ENCODE results near the gene ZNF783. TPM values are rescaled to one million over a fixed set of nuclear protein-coding genes. Genes with fewer than 3 reads are reported as not detected.
"Not testable (repeated sequence)": the region's sequence is repeated elsewhere in the genome, so short reads cannot be mapped to it uniquely, and the experiment has no call there.

Gene ZNF783
- total RNA-seq, result 8.5 TPM

DNA sequence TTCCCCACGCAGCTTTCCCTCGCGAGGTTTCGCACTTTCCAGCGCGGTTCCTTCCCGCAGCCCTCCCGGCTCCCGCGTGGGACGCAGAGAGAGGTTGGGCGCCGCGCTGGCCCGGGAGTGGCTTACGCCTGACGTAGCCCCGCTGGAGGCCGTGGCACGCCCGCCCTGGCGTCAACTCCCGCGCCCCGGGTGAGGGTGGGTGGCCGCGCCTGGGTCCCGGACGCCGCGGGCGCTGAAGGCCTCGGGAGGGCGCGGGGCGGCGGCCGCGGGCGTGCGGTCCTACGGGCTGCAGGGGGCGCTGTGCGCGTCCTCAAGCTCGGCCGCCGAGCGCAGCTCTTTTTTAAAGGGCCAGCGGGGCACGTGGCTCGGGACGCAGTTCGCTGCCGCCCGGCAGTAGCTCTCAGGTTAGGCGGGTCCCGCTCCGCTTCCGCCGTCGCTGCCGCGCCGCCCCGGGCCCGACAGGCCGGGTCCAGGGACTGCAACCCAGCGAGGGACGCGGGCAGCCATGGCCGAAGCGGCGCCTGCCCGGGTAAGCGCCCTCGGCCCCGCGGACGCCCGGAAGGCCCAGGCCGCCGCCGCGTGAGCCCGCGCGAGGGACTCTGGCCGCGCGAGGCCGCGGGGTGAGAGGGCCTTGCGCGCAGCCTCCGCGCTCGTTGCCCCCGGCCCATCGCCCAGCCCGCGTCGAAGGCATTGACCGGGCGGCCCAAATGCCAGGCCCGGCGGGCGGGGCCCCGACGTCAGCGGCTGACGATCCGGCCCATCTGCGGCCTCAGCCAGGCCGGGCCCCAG is at the start of gene ZNF783:
Gene ZNF783, plus strand, starts transcription at position 368 of the 789 bp plus-strand sequence. Its CDS starts 138 bp downstream, at position 506.
- peak; percentile 94 for DNase-seq

DNA sequence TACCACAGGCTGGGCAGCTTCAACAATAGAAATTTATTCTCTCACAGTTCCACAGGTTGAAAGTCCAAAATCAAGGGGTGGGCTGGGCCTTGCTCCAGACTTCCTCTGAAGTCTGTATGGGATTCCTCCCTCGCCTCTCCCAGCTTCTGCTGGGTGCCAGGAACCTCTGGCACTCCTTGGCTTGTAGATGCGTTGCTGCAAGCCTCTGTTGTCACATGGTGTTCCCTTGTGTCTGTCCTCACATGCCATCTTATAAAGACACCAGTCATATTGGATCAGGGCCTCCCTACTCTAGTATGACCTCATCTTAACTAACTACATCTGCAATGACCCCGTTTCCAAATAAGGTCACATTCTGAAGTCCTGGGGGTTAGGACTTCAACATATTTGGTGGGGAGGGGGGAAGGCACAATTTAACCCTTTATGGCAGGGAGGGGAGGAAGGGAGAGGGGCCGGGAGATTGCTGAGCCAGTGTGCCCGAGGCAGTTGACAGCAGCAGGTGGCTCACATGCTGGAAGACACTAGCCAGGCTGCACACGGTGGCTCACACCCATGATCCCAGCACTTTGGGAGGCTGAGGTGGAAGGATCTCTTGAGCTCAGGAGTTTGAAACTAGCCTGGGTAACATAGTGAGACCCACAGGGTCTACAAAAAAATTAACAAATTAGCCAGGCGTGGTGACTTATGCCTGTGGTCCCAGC is 47.8 kb upstream of the ZNF783 start:
- DNase-seq, result no peak

DNA sequence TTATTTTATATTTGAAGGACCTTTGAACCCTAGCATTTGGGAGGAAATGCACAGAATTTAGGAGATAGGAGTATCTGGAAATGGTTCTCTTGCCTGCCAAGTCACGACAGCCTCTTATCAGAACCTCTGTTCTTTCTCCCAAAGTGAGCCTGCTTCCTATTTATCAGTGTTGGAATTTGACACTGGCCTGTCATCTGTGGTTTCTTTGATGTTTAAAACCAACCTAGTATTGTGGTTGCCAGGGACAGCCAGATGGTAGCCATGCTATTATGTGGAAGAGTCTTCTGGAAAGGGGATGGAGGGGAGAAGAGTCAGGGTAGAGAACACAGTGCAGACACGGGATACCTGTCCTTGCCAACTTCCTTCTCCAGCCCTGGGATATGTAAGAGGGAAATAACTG is 45.6 kb upstream of the ZNF783 start:
- no peak for DNase-seq

DNA sequence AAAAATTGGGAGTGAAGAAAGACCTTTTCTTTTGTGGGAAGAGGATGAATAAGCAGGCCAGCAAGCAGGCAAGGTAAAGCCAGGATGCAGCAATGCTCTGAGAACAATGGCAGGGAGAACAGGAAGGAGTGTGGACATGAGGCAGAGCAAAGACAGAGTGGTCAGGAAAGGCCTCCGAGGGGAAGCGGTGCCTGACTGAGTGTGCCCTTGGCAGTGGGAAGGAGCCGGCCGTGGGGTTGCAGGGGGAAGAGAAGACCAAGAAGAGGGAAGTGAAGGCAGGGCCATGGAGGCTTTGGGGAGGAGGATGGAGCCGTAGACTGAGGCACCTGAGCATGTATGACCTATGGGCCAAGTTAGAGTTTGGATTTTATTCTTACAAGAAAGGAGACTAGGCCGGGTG is 44.4 kb upstream of the ZNF783 start:
- no peak for DNase-seq

DNA sequence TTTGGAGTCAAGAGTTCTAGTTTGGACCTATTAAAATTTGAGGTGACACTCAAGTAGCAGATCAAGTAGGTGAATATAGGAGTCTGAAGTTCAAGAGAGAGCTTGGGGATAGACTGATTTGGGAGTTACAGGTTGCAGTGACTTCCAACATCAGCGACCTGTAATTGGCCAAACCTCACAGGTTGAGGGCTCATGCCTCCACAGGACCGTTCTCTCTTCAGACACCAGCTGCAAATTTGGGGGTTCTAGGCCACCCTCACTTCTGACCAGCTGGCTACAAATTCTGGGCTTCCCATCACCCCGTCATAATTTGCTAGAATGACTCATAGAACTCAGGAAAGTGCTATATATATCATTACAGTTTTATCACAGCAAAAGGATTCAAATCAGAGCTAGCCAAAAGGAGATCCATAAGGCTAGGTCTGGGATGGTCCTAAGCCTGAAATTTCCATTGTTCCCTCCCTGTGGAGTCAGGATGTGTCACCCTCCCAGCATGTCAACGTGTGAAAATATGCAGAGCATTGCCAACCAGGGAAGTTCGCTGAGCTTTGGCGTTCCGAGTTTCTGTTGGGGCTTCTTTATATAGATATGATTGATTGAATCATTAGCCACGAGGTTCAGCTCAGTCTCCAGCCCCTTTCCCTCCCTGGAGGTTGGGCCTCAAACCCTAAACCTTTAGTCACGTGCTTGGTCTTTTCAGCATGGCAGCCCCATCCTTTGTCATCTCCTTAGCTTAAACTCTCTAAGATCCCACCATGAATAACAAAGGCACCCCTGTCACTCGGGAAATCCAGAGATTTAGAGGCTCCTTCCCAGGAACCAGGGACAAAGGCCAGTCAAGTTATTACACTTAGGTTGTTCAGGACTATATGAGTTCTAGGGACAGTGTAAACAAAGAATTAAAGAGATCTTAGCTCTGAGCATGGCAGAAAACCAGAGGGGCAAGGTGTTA is 43.3 kb upstream of the ZNF783 start:
- no peak for DNase-seq

DNA sequence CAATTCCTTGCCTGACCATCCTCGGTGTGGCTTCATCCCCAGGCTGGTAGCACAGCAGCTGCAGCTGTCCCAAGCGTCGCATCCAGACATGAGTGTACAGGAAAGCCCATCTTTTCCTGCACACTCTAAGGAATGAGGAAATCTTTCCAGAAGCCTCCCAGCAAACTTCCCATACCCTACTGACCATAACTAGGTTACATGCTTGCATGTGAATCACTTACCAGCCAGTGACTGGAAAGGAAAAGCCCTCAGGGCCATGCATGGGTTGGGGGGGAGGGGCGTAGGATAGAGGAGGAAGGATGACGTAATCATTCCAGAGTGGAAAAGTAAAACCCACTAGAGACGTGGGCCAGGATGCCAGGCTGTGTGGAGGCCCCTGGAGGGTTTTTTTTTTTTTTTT is 41.5 kb upstream of the ZNF783 start:
- DNase-seq, result no peak

DNA sequence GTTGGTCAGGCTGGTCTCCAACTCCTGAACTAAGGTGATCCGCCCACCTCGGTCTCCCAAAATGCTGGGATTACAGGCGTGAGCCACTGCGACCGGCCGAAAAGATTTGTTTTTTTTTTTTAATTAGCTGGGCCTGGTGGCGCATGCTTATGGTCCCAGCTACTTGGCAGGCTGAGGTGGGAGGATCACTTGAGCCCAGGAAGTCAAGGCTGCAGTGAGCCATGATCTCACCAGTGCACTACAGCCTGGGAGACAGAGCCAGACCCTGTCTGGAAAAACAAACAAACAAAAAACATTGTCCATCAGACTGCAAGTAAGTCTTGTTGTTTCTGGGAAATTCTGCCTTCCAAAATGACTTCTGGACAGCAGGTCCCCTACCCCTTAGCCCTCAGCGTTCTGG is 38.8 kb upstream of the ZNF783 start:
- no peak for DNase-seq

DNA sequence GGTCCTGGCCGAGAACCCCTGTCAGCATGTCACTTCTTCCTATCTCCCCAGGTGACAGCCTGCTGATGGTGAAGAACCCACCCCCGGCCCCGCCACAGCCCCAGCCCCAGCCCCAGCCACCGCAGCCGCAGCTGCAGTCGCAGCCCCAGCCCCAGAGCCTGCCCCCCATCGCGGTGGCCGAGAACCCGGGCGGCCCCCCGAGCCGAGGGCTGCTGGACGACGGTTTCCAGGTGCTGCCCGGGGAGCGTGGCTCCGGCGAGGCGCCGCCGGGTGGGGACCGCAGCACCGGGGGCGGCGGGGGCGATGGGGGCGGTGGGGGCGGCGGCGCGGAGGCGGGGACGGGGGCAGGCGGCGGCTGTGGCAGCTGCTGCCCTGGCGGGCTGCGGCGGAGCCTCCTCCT is 38.2 kb upstream of the ZNF783 start:
- no peak for DNase-seq

DNA sequence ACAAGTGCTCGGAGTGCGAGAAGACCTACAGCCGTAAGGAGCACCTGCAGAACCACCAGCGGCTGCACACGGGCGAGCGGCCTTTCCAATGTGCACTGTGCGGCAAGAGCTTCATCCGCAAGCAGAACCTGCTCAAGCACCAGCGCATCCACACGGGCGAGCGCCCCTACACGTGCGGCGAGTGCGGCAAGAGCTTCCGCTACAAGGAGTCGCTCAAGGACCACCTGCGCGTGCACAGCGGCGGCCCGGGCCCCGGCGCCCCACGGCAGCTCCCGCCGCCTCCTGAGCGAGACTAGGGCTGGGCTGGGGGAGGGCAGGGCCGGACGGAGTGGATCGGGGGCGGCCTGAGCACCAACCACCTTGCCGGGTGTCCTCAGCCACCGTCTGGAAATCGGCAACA is 37.6 kb upstream of the ZNF783 start:
- DNase-seq, result no peak

DNA sequence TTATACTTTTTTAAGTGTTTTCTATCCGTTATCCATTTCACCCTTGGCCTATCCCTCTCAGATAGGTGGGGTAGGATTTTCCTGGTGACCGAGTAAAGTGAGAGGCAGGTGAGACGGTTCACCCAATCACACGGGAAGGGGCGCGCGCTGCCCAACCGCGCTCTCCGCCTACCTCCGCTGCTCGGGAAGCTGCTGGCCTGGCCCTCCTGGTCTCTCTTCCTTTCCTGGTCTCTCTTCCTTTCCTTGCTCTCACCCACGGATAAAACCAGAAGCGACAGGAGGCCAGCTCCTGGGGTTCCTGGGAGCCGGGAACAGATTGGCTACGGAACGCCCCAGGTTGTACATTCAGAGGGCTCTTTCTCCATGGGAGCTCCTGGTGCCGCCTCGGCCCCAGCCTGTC is 36.9 kb upstream of the ZNF783 start:
- DNase-seq, result no peak

DNA sequence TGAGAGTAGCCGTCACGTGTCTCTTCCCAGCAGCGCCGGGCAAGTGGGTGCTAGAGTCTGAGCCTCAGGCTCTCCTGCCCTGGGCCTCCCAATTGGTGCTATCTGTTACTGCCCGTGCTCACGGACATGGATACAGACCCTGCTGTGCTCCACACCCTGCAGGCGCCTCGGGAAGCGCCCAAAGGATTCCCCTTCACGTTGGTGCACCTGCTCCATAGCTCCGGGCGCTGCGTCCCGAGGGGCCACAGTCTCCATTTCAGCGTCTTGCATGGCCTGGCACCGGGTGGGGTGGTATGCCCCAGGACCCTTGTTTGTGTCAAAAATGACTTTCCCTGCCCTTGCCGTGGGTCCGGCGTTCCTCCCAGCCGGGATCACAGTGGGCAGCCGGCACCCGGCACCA is 36.3 kb upstream of the ZNF783 start:
- DNase-seq, result no peak

DNA sequence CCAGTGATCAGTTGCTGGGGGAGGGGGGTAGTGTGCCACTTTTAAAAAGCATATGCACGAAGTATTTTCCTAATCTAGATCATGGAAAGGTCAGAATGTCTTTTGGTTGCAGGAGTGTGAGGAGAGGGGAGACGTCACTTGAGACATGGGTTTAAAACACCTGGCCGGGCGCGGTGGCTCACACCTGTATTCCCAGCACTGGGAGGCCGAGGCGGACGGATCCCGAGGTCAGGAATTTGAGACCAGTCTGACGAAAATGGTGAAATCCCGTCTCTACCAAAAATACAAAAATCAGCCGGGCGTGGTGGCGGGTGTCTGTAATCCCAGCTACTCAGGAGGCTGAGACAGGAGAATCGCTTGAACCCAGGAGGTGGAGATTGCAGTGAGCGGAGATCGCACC is 35.6 kb upstream of the ZNF783 start:
- DNase-seq, result not testable (repeated sequence)

DNA sequence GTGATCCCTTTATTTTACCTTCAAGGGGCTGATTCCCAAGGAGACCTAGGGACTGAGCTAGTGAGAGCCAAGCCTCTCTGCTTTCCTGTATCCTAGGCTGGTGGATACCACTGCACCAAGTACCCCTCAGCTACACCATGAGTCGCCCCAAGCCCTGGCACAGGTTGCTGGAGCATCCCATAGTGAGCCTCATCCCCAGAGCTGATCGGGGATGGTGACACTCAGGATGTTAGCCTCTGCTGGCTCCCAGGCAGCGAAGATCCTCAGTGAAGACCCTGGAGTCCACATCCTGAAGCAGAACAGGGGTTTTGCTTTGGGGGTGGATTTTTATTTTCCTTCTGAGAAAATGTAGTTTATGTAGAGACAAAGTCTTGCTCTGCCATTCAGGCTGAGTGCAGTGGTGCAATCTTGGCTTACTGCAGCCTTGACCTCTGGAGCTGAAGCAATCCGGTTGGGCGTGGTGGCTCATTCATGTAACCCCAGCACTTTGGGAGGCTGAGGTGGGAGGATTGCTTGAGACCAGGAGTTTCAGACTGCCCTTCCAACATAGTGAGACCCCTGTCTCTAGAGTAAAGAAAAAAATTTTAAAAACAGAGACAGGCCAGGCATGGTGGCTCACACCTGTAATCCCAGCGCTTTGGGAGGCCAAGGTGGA is 35.0 kb upstream of the ZNF783 start:
- no peak for DNase-seq

DNA sequence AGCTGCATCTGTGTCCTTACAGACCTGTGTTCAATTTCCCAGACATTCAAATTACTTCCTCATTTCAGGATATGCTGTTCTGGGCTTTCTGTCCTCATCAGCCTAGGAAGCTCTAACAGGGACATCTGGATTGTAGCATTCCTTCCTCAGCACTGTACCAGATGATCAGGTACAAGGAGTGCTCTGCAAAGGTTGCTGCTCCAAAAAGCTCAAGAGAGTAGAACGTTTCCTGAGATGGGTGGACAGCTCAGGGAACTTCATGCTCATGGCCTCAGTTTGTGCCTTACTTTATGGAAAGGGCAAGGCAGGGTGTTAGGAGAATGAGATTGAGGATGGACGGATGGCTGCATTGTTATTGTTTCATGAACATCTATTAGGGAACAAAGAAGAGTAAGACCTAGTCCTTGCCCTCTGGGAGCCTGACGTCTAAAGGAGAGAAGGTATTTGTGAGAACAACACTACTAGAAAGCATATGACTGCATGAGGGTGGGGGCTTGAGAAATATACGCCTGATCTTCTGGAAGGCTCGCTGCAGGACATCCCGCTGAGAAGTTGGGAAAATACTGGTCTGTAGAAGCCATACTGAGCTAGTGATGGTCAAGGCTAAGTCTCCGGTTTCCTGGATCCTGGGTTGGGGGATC is 33.0 kb upstream of the ZNF783 start:
- DNase-seq, result peak; percentile 6

DNA sequence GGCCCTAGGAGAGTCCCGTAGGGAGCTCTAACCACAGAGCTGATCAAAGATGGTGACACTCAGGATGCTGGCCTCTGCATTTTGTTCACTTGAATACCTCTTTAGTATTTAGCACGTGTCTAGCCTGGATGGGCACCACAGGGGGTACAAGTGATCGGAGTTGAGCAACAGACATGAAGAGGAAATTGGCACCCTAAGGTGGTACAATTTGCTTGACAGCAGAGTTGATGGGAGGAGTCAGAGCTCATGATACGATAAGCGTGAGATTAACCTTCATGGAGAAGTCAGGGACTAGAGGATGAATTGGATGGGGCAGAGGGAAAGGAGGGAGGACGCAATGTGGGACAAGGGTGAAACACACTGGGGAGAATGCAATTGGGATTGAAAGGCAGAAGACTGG is 32.5 kb upstream of the ZNF783 start:
- no peak for DNase-seq

DNA sequence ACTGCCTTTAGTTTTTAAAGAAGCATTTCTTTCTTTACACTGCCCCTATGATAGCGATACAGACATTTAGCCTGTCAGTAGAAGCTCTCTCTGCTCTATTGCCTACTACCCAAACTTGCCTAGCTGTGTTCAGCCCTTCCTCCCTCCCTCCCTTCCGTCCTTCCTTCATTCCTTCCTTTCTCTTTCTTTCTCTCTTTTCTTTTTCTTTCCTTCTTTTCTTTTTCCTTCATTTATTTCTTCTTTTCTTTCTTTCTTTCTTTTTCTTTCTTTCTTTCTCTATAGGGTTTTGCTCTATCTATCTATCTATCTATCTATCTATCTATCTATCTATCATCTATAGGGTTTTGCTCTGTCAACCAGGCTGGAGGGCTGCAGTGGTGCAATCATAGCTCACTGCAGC is 29.6 kb upstream of the ZNF783 start:
- DNase-seq, result no peak

DNA sequence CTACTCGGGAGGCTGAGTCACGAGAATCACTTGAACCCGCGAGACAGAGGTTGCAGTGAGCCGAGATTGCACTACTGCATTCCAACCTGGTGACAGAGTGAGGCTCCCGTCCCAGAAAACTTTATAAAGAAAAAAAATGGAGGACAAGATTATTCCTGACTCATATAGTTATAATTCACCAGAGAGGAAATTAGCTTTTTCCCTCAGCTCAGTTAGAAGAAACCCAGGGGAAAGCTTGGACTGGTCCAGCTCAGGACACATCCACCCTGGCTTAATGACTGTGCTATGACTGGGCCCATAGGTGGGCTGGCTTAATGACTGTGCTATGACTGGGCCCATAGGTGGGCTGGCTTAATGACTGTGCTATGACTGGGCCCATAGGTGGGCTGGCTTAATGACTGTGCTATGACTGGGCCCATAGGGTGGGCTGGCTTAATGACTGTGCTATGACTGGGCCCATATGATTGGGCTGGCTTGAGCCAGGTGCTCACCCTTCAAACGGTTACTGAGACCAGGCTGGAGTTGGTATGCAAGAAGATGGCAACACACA is 28.3 kb upstream of the ZNF783 start:
- DNase-seq, result not testable (repeated sequence)

DNA sequence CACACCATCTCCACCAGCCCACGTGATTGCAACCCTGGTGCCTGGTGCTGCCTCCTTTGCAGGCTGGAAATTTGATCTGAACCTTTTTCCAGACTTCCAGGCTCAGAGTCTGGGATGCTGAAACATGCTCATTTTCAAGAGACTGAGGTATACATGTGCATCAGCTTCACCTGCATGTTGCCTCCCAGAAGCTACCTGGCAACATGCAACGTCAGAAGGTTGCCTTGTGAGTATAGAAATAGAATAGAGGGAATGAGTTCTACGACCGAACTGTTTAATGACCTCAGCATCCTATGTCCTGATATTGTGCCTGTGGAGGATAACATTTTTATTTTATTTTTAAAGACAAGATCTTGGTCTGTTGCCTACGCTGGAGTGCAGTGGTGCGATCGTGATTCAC is 24.5 kb upstream of the ZNF783 start:
- DNase-seq, result no peak

DNA sequence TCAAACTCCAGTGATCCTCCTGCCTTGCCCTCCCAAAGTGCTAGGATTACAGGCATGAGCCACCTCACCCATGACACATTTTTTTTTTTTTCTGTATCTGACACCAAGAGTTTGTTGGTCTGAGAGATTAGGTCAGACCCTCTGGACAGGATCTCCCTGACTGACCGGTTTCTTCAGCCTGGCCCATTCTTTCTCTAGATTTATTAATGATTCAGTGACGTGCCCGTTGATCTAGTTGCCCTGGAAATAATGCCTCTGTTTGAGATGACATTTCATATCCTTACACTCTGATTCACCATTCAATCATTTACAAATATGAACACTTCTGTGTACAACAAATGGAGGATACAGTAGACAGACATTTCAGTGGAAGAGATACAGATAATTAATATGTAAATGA is 23.9 kb upstream of the ZNF783 start:
- DNase-seq, result no peak

DNA sequence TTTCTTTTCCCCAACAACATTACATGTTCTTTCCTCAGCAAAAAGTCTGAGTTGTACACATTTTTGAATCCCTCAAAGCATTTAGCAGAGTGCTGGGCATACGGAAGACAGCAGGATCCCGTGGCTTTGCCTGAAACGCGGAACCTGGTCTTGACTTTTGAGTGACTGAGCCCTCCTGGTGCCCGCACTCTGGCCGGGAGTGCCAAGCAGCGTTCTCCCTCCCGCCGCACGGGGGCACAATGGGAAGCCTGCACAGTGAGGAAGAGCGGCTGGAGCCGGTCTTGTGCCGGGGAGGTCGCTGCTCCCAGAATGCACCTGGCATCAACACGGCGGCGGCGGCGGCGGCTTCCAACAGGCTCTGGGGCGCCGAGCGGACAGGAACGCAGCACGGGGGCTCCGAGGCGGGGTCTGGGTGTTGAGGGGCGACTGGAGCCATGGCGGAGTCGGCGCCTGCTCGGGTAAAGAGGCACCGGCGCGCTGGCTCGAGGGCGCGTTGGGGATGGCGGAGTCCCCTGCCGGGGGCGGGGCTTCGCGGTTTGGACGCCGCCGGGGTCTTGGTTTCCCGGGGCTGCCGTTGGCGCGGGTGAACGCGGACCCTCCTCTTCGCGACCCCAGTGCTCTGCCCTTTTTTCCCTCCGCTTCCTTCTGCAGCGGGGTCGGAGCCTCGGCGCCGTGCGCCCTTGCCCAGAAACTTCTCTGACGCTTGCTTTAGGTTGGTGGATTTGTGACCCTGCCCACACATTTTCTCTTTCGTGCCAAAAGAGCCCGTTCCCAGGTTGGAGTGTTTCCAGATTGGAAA is 22.5 kb upstream of the ZNF783 start, which contains the start of gene ZNF212:
Gene ZNF212, plus strand, starts transcription at position 307 of the 799 bp plus-strand sequence. Its CDS starts 128 bp downstream, at position 435.
- DNase-seq, result peak; percentile 94
